GM21381 (cell line): Measurements from ENCODE around the gene MYOZ2.

Experiments
- ATAC-seq: cut with Tn5 transposase; IDR thresholded peaks from one replicate; pipeline ENCODE4 v1.9.1; 2021; ENCODE audit warnings: mild to moderate bottlenecking, moderate library complexity; ENCODE audit not compliant: unreplicated experiment

The MYOZ2 gene

GRCh38 chr4:119237201-119237600, 101.6 kb downstream of the MYOZ2 start:
- no peak for ATAC-seq
